ENCODE measurements around the gene CLMN.

Gene CLMN

DNA sequence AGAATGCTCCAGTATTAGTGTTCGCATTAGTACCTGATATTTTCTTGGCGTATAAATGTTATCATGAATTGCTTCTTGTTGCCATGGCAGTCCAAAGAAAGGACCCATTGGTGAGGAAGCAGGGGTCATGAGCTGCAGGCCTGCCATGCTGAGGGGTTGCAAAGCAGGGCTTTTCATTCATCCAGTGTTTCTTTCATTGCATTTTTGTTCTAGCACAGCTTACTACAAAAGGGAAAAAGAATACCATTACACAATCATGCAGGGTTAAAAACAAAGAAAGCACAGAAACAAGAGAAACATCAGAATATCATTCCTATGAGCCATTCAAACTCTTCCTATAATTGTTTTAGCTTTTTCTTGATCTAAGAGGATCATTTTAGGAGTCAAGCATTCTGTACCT, 186.4 kb downstream of the CLMN start:
- Mint-ChIP-seq H3K9me3 (no peaks in the 10 kb centered on the region), H3K4me3 (no peak overlapping the region), H3K27ac (no peak overlapping the region), H3K27me3 (ENCODE audit: low read depth, poor library complexity) (no peaks in the 10 kb centered on the region), H3K36me3 (ENCODE audit: low read depth) (peaks cover 65% of the 10 kb centered on the region), H3K4me1 (peaks cover 28% of the 10 kb centered on the region)
- no peak for DNase-seq
- TF ChIP-seq, protein P1, sequence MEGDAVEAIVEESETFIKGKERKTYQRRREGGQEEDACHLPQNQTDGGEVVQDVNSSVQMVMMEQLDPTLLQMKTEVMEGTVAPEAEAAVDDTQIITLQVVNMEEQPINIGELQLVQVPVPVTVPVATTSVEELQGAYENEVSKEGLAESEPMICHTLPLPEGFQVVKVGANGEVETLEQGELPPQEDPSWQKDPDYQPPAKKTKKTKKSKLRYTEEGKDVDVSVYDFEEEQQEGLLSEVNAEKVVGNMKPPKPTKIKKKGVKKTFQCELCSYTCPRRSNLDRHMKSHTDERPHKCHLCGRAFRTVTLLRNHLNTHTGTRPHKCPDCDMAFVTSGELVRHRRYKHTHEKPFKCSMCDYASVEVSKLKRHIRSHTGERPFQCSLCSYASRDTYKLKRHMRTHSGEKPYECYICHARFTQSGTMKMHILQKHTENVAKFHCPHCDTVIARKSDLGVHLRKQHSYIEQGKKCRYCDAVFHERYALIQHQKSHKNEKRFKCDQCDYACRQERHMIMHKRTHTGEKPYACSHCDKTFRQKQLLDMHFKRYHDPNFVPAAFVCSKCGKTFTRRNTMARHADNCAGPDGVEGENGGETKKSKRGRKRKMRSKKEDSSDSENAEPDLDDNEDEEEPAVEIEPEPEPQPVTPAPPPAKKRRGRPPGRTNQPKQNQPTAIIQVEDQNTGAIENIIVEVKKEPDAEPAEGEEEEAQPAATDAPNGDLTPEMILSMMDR (IDR thresholded peaks at IDR 0.05) = no peak

DNA sequence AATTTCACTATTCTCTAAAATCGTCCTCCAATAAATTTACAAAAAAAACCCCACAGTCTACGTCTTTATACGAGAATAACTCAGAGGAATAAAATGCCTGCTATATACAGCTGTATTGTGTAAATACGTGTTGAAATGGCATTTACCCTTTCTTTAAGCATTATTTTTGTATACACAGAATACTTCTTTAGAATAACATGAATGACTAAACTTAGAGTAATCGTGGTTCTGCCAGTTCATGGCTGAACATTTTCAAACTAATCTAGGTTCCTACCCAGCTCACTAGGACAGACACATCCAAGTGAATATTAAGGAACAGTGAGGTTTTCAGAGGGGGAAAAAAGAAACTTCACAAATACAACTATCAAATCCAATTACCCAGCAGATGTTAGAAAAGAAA, 186.9 kb downstream of the CLMN start:
- Mint-ChIP-seq H3K27ac (peak overlapping the region; percentile 4), H3K27me3 (ENCODE audit: low read depth, poor library complexity) (no peaks in the 10 kb centered on the region), H3K4me3 (no peak overlapping the region), H3K9me3 (no peaks in the 10 kb centered on the region), H3K4me1 (peaks cover 28% of the 10 kb centered on the region), H3K36me3 (ENCODE audit: low read depth) (peaks cover 70% of the 10 kb centered on the region)
- no peak for DNase-seq
- TF ChIP-seq, protein P1 (IDR thresholded peaks at IDR 0.05) = no peak

Data from nephron progenitor cell (in vitro differentiated cells).